ENCODE measurements around the gene DCST1.

The DCST1 gene

GRCh38 chr1:155086856-155087535 lies 53.4 kb downstream of the DCST1 start:
- peaks cover 22% of the 10 kb centered on the region for H3K27me3 ChIP-seq (replicated peaks; ENCODE audit: control insufficient read depth, insufficient read depth, low read length, poor library complexity, severe bottlenecking)
- DNase-seq: no peak
- H3K4me3 ChIP-seq (ENCODE audit: insufficient read depth, low read depth, low read length, poor library complexity, severe bottlenecking): no peak overlapping the region
- H3K9me3 ChIP-seq (ENCODE audit: control insufficient read depth, low read length): no peaks in the 10 kb centered on the region
- peaks cover 36% of the 10 kb centered on the region for H3K4me1 ChIP-seq (ENCODE audit: control insufficient read depth, insufficient read depth, low read length, poor library complexity, severe bottlenecking)
- H3K27ac ChIP-seq (ENCODE audit: insufficient read depth, low read length, poor library complexity, severe bottlenecking): no peak overlapping the region
- no peaks in the 10 kb centered on the region for H3K36me3 ChIP-seq (ENCODE audit: control insufficient read depth, insufficient read depth, low read length)

GRCh38 chr1:155091071-155092051 lies 57.7 kb downstream of the DCST1 start:
- no peaks in the 10 kb centered on the region for H3K9me3 ChIP-seq (ENCODE audit: control insufficient read depth, low read length)
- H3K27me3 ChIP-seq (replicated peaks; ENCODE audit: control insufficient read depth, insufficient read depth, low read length, poor library complexity, severe bottlenecking): no peaks in the 10 kb centered on the region
- no peak overlapping the region for H3K4me3 ChIP-seq (ENCODE audit: insufficient read depth, low read depth, low read length, poor library complexity, severe bottlenecking)
- peak; percentile 52 to 73 (median 69) for DNase-seq
- no peak overlapping the region for H3K27ac ChIP-seq (ENCODE audit: insufficient read depth, low read length, poor library complexity, severe bottlenecking)
- peaks cover 5% of the 10 kb centered on the region for H3K4me1 ChIP-seq (ENCODE audit: control insufficient read depth, insufficient read depth, low read length, poor library complexity, severe bottlenecking)
- H3K36me3 ChIP-seq (ENCODE audit: control insufficient read depth, insufficient read depth, low read length): no peaks in the 10 kb centered on the region

- DNase-seq: no peak
- Histone ChIP-seq H3K4me3 (ENCODE audit: insufficient read depth, low read depth, low read length, poor library complexity, severe bottlenecking) (no peak overlapping the region), H3K4me1 (ENCODE audit: control insufficient read depth, insufficient read depth, low read length, poor library complexity, severe bottlenecking) (peaks cover 4% of the 10 kb centered on the region), H3K9me3 (ENCODE audit: control insufficient read depth, low read length) (no peaks in the 10 kb centered on the region), H3K36me3 (ENCODE audit: control insufficient read depth, insufficient read depth, low read length) (no peaks in the 10 kb centered on the region), H3K27ac (ENCODE audit: insufficient read depth, low read length, poor library complexity, severe bottlenecking) (no peak overlapping the region), H3K27me3 (replicated peaks; ENCODE audit: control insufficient read depth, insufficient read depth, low read length, poor library complexity, severe bottlenecking) (no peaks in the 10 kb centered on the region)
Observed at GRCh38 chr1:155092131-155092530, 58.5 kb downstream of the DCST1 start.

- no peak overlapping the region for H3K27ac ChIP-seq (ENCODE audit: insufficient read depth, low read length, poor library complexity, severe bottlenecking)
- H3K36me3 ChIP-seq (ENCODE audit: control insufficient read depth, insufficient read depth, low read length): no peaks in the 10 kb centered on the region
- H3K27me3 ChIP-seq (replicated peaks; ENCODE audit: control insufficient read depth, insufficient read depth, low read length, poor library complexity, severe bottlenecking): no peaks in the 10 kb centered on the region
- H3K4me3 ChIP-seq (ENCODE audit: insufficient read depth, low read depth, low read length, poor library complexity, severe bottlenecking): no peak overlapping the region
- DNase-seq: no peak
- H3K9me3 ChIP-seq (ENCODE audit: control insufficient read depth, low read length): no peaks in the 10 kb centered on the region
- peaks cover 4% of the 10 kb centered on the region for H3K4me1 ChIP-seq (ENCODE audit: control insufficient read depth, insufficient read depth, low read length, poor library complexity, severe bottlenecking)
Observed at GRCh38 chr1:155092641-155093040, 59.0 kb downstream of the DCST1 start.

- H3K36me3 ChIP-seq (ENCODE audit: control insufficient read depth, insufficient read depth, low read length): no peaks in the 10 kb centered on the region
- DNase-seq: no peak
- H3K27me3 ChIP-seq (replicated peaks; ENCODE audit: control insufficient read depth, insufficient read depth, low read length, poor library complexity, severe bottlenecking): no peaks in the 10 kb centered on the region
- no peak overlapping the region for H3K27ac ChIP-seq (ENCODE audit: insufficient read depth, low read length, poor library complexity, severe bottlenecking)
- no peak overlapping the region for H3K4me3 ChIP-seq (ENCODE audit: insufficient read depth, low read depth, low read length, poor library complexity, severe bottlenecking)
- H3K9me3 ChIP-seq (ENCODE audit: control insufficient read depth, low read length): no peaks in the 10 kb centered on the region
- peaks cover 4% of the 10 kb centered on the region for H3K4me1 ChIP-seq (ENCODE audit: control insufficient read depth, insufficient read depth, low read length, poor library complexity, severe bottlenecking)
Observed at GRCh38 chr1:155093911-155094621, 60.4 kb downstream of the DCST1 start.

GRCh38 chr1:155094622-155094948 lies 61.0 kb downstream of the DCST1 start:
- Histone ChIP-seq H3K27ac (ENCODE audit: insufficient read depth, low read length, poor library complexity, severe bottlenecking) (no peak overlapping the region), H3K4me1 (ENCODE audit: control insufficient read depth, insufficient read depth, low read length, poor library complexity, severe bottlenecking) (peaks cover 4% of the 10 kb centered on the region), H3K27me3 (replicated peaks; ENCODE audit: control insufficient read depth, insufficient read depth, low read length, poor library complexity, severe bottlenecking) (no peaks in the 10 kb centered on the region), H3K9me3 (ENCODE audit: control insufficient read depth, low read length) (no peaks in the 10 kb centered on the region), H3K4me3 (ENCODE audit: insufficient read depth, low read depth, low read length, poor library complexity, severe bottlenecking) (no peak overlapping the region), H3K36me3 (ENCODE audit: control insufficient read depth, insufficient read depth, low read length) (no peaks in the 10 kb centered on the region)
- DNase-seq: no peak

- DNase-seq: no peak
- no peaks in the 10 kb centered on the region for H3K4me1 ChIP-seq (ENCODE audit: control insufficient read depth, insufficient read depth, low read length, poor library complexity, severe bottlenecking)
- H3K9me3 ChIP-seq (ENCODE audit: control insufficient read depth, low read length): no peaks in the 10 kb centered on the region
- no peak overlapping the region for H3K27ac ChIP-seq (ENCODE audit: insufficient read depth, low read length, poor library complexity, severe bottlenecking)
- H3K27me3 ChIP-seq (replicated peaks; ENCODE audit: control insufficient read depth, insufficient read depth, low read length, poor library complexity, severe bottlenecking): no peaks in the 10 kb centered on the region
- no peaks in the 10 kb centered on the region for H3K36me3 ChIP-seq (ENCODE audit: control insufficient read depth, insufficient read depth, low read length)
- H3K4me3 ChIP-seq (ENCODE audit: insufficient read depth, low read depth, low read length, poor library complexity, severe bottlenecking): no peak overlapping the region
Observed at GRCh38 chr1:155099331-155099730, 65.7 kb downstream of the DCST1 start.

Measured in effector memory CD4-positive, alpha-beta T cell (primary cell).